GM19395 (cell line): Measurements from ENCODE around the gene SFXN3.

Source experiments
- ATAC-seq: cut with Tn5 transposase; IDR thresholded peaks from one replicate; pipeline ENCODE4 v1.9.1; 2021; ENCODE audit warnings: mild to moderate bottlenecking, moderate library complexity; ENCODE audit not compliant: unreplicated experiment

SFXN3 gene

DNA sequence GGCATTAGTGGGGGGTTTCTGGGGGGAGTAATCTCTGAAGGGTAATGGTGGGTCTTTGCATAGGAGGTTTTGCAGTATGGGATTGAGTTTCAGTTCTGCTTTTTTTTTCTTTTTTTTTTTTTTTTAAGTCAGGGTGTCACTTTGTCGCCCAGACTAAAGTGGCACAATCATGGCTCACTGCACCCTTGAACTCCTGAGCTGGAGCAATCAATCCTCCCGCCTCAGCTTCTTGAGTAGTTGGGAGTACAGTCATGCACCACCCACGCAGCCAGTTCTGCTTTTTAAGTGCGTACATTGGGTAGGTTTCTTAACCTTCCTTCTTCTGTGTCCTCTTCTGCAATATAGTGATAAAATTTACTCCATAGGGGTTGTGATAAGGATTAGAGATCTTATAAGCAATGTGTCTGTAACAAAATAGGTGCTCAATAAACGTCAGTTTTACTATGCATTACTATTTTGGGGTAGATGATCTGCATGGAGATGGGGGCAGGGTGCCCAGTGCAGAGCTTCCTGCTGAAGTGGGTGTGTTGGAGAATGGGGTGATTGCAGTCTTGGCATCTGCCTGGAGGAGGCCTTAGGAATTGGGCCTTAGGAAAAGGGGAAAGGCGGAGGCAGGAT lies 40.3 kb downstream of the SFXN3 start:
- no peak for ATAC-seq

GRCh38 chr10:101071885-101072433 lies 40.9 kb downstream of the SFXN3 start:
- no peak for ATAC-seq

DNA sequence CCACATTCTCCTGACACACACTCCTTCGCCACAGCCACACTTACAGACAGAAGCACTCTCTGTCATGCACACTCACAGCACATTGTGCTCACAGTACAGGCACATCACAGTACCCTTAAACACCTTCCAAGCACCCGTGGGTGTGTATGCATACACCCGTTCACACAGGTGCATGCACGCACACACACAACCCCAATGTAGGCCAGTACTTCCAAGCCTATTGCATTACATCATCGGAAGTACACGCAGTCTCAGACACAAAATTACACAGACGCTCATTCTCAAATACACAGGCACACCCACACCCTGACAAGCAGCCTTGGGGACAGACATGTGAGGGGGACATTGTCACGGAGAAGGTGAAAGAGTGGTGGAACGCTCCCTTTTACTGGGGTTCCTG lies 41.9 kb downstream of the SFXN3 start:
- ATAC-seq, result no peak

DNA sequence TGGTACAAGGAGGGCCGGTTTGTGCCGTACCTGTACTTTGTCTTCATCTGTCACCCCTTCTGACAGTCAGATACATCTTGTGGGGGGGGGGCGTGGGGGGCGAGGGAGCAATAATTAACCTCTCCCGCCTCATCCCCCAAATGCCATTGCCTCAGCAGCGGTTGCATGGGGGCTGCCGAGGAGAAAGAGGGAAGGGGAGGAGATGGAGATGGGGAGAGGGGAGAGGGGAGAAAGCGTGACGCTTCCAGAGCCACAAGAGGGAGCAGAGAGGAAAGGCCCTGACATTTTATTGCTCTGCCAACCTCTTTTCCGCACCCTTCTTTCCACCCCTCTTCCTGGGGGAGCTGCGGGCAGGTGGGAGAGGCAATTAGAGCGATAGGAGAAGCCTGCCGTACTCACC lies 42.6 kb downstream of the SFXN3 start:
- ATAC-seq, result no peak

- no peak for ATAC-seq
Observed at GRCh38 chr10:101075775-101076174, 44.7 kb downstream of the SFXN3 start.

DNA sequence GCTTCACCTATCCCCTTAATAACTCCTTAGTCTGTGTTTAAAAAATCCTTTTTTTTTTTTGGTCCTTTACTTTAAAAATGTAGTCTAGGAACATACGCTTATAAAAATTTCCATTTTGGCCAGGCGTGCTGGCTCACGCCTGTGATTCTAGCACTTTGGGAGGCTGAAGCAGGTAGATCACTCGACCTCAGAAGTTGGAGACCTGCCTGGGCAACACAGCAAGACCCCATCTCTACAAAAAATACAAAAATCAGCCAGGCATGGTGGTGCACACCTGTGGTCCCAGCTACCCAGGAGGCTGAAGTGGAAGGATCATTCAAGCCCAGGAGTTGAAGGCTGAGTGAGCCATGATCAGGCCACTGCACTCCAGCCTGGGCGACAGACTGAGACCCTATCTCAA lies 45.6 kb downstream of the SFXN3 start:
- no peak for ATAC-seq

- no peak for ATAC-seq
Observed at GRCh38 chr10:101079874-101080273, 48.8 kb downstream of the SFXN3 start.

DNA sequence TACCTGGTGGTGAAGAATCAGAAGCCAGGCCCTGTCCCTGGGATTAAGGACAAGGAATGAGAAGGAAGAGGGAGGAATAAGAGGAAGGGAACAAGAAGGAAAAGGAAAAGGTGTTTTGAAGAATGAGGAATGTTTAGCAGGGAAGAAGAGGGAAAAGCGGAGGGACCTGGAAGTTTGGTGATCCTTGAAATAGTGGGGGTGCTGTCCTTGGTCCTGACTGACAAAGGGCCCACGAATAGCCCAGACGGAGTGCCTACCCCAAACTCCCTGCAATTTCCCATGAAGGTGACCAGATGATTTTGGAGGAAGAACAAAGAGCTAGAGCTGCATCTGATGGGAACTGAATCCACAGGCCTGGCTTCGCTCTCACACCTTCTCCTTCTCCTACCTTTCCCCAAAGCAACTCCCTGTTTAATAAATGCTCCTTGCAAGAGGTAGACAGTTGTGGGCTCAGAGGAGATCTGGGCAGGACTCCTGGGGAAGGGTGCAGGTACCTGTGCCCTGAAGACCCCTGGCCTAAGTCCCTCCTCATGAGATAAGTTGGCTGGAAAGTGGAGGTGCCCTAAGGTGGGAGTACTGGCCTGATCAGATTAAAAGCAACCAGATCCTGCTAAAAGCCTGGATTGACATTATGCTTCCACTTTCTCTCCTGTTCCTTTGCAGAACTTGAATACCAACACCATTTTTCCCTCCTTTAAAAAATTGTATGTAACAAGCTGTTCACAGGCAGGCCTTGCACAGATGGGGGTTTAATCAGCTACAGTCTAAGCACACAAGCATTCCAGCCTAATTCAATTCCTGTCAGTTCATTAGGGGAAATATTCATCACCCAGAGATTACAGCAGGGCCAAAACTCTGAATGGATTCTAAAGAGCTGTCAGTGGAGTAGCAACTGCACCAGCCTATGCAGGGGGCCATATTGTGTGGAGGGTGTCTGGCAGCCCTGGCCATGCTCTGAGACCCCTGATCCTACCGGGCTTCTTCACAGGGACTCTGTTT lies 50.2 kb downstream of the SFXN3 start:
- no peak for ATAC-seq

- ATAC-seq, result no peak
Observed at GRCh38 chr10:101085846-101086245, 54.8 kb downstream of the SFXN3 start.

DNA sequence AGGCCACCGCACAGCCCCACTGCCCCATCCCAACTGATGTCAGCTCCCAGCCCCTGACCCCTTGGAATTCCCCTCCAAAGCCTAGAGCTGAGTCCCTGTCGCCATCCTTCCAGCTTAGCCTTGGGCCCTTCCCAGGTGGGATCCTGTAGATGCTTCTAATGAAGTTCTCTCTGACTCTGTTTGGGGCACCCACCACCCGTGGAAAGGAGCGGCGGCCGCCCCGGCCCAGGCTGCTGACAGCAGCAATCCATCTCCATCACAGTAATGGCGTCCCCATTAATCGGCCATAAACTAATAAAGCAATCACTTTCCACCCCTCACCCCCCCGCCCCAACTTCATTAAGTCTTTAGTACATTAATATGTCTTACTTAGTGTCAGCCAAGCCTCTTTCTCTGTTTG lies 56.3 kb downstream of the SFXN3 start:
- ATAC-seq, result no peak

DNA sequence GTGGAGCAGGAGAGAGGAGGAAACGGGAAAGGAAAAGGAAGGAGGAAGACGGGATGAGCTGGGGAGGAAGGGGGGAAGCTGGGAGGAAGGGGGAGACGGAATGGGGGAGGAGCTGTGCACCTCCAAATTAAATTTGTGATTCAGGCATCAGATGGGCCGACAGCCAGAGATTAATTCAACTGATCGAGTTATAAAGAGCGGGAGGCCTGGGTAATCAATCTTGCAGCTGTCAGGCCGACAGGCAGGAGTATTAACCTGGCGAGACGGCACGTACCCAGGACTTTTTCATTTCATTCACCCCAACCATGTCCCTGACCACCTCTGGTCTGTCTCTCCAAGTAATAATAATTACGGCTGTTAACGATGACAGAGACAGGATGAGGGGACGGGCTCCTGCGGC lies 56.9 kb downstream of the SFXN3 start:
- no peak for ATAC-seq

DNA sequence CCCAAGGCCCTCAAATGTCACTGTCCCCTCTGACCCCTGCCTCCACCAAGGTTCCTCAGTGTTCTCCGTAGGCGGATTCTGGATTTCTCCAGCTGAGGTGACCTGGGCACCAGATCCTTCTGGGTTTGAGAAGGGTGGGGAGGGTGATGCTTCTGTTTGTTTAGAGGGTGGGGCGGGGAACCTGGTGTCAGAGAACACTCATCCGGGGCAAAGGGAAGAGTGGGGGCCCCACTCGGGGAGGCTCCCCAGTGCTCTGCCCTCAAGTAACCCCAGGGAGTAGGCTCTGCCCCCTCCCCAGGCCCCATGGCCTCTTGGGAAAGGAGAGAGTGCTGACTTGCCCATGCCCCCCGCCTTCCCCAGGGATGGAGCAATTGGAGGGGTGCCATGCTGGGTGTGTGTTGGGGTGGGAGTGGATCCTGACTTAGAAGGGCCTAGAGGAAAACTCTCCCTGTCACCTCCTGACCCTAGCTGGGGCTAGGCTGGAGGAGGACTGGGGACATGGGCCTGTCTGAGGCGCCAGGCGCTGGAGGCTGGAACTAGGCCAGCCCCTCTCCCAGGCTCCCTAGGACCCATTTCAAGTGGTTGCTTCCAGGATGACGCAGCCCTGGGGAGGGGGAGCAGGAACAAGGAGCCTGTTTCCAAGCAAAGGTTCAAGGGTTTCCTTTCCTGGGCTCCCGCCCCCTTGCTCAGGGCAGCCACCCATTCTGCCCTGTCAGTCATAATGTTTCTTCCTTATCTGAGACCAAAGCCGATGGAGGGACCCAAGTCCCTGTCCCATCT lies 58.7 kb downstream of the SFXN3 start:
- ATAC-seq, result no peak

GRCh38 chr10:101090597-101090996 lies 59.6 kb downstream of the SFXN3 start:
- no peak for ATAC-seq
